HepG2 (cell line): ENCODE measurements around the gene SCAI.

Experiments used
- MXD1 ChIP-seq: sonication (generic); formaldehyde crosslinking; IDR thresholded peaks from 2 replicates; pipeline ENCODE4 v1.4.0; 2020; ENCODE audit warnings: mild to moderate bottlenecking, missing genetic modification reagents
- RAD21 ChIP-seq: fragments of 450-650 bp; formaldehyde crosslinking; IDR thresholded peaks from 2 replicates; pipeline ENCODE4 v1.5.0; 2020; ENCODE audit warnings: mild to moderate bottlenecking
- SNRNP70 ChIP-seq: fragments of 200-400 bp; formaldehyde crosslinking; IDR thresholded peaks from 2 replicates; pipeline ENCODE4 v1.6.1; 2017; ENCODE audit warnings: mild to moderate bottlenecking, low read depth, low read length, moderate library complexity
- YY1 ChIP-seq: IDR thresholded peaks from 2 replicates; pipeline ENCODE4 v1.6.1; 2011; ENCODE audit warnings: low read length, low read depth, moderate library complexity, mild to moderate bottlenecking; ENCODE audit not compliant: insufficient read depth, insufficient replicate concordance
- TF ChIP-seq, protein P1 (sequence below): IDR thresholded peaks from 2 replicates; pipeline ENCODE4 v1.6.1; 2018; ENCODE audit warnings: missing genetic modification reagents, mild to moderate bottlenecking, missing compliant biosample characterization

GRCh38 chr9:125119643-125120286 is 23.6 kb downstream of the SCAI start:
- no peak for TF ChIP-seq MXD1
- no peak for TF ChIP-seq RAD21
- TF ChIP-seq SNRNP70 = no peak
- TF ChIP-seq, protein P1, sequence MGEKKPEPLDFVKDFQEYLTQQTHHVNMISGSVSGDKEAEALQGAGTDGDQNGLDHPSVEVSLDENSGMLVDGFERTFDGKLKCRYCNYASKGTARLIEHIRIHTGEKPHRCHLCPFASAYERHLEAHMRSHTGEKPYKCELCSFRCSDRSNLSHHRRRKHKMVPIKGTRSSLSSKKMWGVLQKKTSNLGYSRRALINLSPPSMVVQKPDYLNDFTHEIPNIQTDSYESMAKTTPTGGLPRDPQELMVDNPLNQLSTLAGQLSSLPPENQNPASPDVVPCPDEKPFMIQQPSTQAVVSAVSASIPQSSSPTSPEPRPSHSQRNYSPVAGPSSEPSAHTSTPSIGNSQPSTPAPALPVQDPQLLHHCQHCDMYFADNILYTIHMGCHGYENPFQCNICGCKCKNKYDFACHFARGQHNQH = no peak
- TF ChIP-seq YY1 = no peak
